Fibroblast of mammary gland (primary cell): ENCODE measurements around the gene TMEM131L.
"Not testable (repeated sequence)": the region's sequence is repeated elsewhere in the genome, so short reads cannot be mapped to it uniquely, and the experiment has no call there.

Experiments used
- DNase-seq: peaks from one replicate; pipeline ENCODE4 v3.0.0-alpha.2; 2010; ENCODE audit warnings: low read depth
- H3K4me3 ChIP-seq: 2 replicates; pipeline ENCODE4 v1.5.1; 2011; ENCODE audit warnings: low read depth, mild to moderate bottlenecking, low read length, moderate library complexity; ENCODE audit not compliant: control insufficient read depth
- CTCF ChIP-seq: conservative IDR thresholded peaks from 2 replicates; pipeline ENCODE4 v1.5.1; 2011; ENCODE audit warnings: low read depth, low read length, inconsistent platforms; ENCODE audit not compliant: control insufficient read depth, insufficient read depth

TMEM131L gene

GRCh38 chr4:153469031-153469430, 2.9 kb downstream of the TMEM131L start:
- DNase-seq = no peak
- TF ChIP-seq CTCF = no peak
- no peak overlapping the region for H3K4me3 ChIP-seq

DNA sequence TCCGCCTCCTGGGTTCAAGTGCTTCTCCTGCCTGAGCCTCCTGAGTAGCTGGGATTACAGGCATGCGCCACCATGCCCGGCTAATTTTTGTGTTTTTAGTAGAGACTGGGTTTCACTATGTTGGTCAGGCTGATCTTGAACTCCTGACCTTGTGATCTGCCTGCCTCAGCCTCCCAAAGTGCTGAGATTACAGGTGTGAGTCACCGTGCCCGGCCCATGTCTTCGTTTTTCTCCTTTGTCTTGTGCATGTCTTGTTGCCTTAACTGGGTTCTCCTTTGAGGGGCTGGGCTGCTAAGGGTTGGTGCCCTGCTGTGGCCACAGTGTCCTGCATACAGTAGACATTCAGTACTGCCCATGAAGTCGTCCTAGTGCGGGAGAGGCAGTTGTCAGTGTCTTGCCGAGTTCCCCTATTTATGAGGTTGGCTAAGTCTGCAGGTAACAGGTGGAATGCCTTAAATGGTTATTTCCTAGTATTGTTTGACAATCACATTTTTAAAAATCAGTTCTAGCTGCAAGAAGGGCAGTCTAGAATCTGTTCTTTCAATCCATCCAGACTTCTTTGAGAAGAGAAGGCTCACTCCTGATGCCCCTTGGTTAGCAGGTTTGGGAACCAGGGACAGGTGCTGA, 5.0 kb downstream of the TMEM131L start:
- H3K4me3 ChIP-seq, DNase-seq: not testable (repeated sequence)

GRCh38 chr4:153471698-153472093, 5.5 kb downstream of the TMEM131L start:
- H3K4me3 ChIP-seq = no peak overlapping the region
- no peak for DNase-seq

GRCh38 chr4:153472122-153473037, 6.2 kb downstream of the TMEM131L start:
- no peak for DNase-seq
- no peak overlapping the region for H3K4me3 ChIP-seq
- TF ChIP-seq CTCF = no peak

More at GRCh38 chr4:153471698-153472093, 5.5 kb downstream of the TMEM131L start:
- TF ChIP-seq CTCF = no peak

DNA sequence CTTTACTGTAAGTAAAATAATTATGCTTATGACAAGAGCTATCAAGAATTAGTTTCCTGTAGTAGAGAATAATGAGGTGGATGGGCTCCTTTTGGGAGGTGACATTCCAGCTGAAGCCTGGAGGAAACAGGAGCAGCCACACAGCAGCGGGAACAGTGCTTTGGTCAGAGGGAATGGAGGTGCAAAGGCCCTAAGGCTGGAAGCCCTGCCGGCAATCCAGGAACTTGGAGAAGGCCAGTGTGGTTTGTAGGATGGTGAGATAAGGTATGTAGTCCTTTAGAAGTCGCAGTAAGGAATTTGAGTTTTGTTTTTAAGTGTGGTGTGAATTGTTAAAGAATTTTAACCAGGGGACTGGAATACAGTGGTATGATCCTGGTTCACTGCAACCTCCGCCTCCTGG, 8.1 kb downstream of the TMEM131L start:
- TF ChIP-seq CTCF = no peak
- H3K4me3 ChIP-seq = no peak overlapping the region
- no peak for DNase-seq

GRCh38 chr4:153476829-153477574, 10.8 kb downstream of the TMEM131L start:
- DNase-seq = no peak
- no peak overlapping the region for H3K4me3 ChIP-seq
- TF ChIP-seq CTCF = no peak

DNA sequence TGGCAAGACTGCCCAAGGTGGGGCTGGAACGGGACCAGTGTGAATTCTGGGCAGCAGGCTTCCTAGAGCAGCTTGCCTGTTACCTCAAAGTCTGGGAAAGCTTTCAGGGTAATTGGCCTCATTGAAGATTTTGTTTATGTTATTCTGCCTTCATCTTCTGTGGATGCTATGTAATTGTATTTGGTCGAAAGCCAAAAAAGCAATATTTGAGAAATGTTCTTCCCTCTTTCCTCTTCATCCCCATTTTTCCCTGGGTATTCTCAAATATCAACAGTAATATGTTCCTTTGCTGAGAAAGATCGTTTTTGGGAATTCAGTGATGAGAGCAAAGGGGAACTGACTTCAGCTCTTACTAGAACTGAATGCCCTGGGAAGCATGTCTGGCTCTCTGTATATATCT, 12.9 kb downstream of the TMEM131L start:
- TF ChIP-seq CTCF = no peak
- DNase-seq = no peak

More for the DNA sequence above, 12.9 kb downstream of the TMEM131L start:
- no peak overlapping the region for H3K4me3 ChIP-seq
